Activated CD8-positive, alpha-beta memory T cell treated with anti-CD3 and anti-CD28 coated beads, Interleukin-2, amount 50 U/mL, for 24 hours (primary cell): ENCODE data around the gene EYA2.

Source experiments
- DNase-seq: peaks from one replicate; pipeline ENCODE4 v3.0.0-alpha.2; 2020; ENCODE audit errors: extremely low read depth

Gene EYA2

GRCh38 chr20:47141941-47142773, 247.5 kb downstream of the EYA2 start:
- DNase-seq, result no peak

GRCh38 chr20:47142774-47143170, 248.1 kb downstream of the EYA2 start:
- DNase-seq, result no peak

- no peak for DNase-seq
Observed at GRCh38 chr20:47143657-47144056, 249.0 kb downstream of the EYA2 start.

- no peak for DNase-seq
Observed at GRCh38 chr20:47144463-47144862, 249.8 kb downstream of the EYA2 start.

- no peak for DNase-seq
Observed at GRCh38 chr20:47146686-47147085, 252.0 kb downstream of the EYA2 start.

- no peak for DNase-seq
Observed at GRCh38 chr20:47148059-47148458, 253.4 kb downstream of the EYA2 start.

- no peak for DNase-seq
Observed at GRCh38 chr20:47149939-47150338, 255.3 kb downstream of the EYA2 start.

- no peak for DNase-seq
Observed at GRCh38 chr20:47150403-47151152, 255.9 kb downstream of the EYA2 start.

GRCh38 chr20:47152068-47152467, 257.4 kb downstream of the EYA2 start:
- DNase-seq, result no peak

GRCh38 chr20:47154089-47154488, 259.4 kb downstream of the EYA2 start:
- DNase-seq, result no peak

- DNase-seq, result no peak
Observed at GRCh38 chr20:47156301-47157137, 261.9 kb downstream of the EYA2 start.

- DNase-seq, result no peak
Observed at GRCh38 chr20:47159166-47159565, 264.5 kb downstream of the EYA2 start.

GRCh38 chr20:47160240-47160639, 265.6 kb downstream of the EYA2 start:
- DNase-seq, result no peak

GRCh38 chr20:47160992-47161391, 266.3 kb downstream of the EYA2 start:
- no peak for DNase-seq

GRCh38 chr20:47161411-47161810, 266.8 kb downstream of the EYA2 start:
- no peak for DNase-seq

GRCh38 chr20:47164140-47164539, 269.5 kb downstream of the EYA2 start:
- no peak for DNase-seq

- no peak for DNase-seq
Observed at GRCh38 chr20:47165376-47165865, 270.8 kb downstream of the EYA2 start.

GRCh38 chr20:47167846-47168245, 273.2 kb downstream of the EYA2 start:
- no peak for DNase-seq

GRCh38 chr20:47172579-47172978, 277.9 kb downstream of the EYA2 start:
- DNase-seq, result no peak

GRCh38 chr20:47173596-47174216, 279.1 kb downstream of the EYA2 start:
- no peak for DNase-seq

GRCh38 chr20:47174456-47175243, 280.0 kb downstream of the EYA2 start:
- DNase-seq, result no peak
